GM21786 (cell line): ENCODE measurements around the gene SLC9A5.

Experiments
- ATAC-seq: cut with Tn5 transposase; IDR thresholded peaks from one replicate; pipeline ENCODE4 v1.9.1; 2021; ENCODE audit not compliant: unreplicated experiment

SLC9A5 gene

DNA sequence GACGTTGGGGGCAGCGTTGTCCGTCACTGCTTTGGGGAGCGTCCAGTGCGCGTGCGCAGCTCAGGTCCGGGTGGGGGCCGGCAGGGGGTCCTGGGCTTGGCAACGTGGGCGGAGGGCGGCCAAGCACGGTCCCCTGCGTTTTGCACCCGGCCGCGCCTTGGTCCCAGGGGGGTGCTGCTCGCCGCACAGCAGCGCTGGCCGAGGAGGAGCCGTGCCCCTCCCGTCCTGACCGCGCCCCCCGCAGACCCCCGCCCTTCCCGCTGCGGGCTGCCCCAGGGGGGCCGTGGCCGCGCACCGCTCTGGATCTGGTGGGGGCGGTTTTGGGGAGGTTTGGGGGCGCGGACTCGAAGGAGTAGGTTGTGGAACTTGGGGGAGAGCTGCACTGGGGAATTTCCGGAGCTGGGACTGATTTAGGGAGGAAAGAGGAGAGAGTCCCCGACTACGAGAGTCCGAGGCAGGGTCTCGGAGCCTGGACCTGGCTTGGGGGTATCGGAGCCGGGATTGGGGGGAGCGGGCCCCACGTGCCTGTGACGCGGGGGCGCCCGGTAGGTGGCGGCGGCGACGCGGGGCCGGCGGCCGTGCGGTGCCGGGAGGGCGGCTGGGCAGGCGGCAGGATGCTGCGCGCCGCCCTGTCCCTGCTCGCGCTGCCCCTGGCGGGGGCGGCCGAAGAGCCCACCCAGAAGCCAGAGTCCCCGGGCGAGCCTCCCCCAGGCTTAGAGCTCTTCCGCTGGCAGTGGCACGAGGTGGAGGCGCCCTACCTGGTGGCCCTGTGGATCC is at the start of gene SLC9A5:
Gene SLC9A5 (plus strand): TSS at position 579 of the 777 bp plus-strand sequence. CDS start 36 bp downstream, at position 615.
- ATAC-seq = no peak

GRCh38 chr16:67199011-67199807 is 49.6 kb upstream of the SLC9A5 start, which contains the start of gene ELMO3:
TSS of gene ELMO3 (plus strand) at chr16:67199131. CDS start at chr16:67199327, 196 bp downstream.
- no peak for ATAC-seq

DNA sequence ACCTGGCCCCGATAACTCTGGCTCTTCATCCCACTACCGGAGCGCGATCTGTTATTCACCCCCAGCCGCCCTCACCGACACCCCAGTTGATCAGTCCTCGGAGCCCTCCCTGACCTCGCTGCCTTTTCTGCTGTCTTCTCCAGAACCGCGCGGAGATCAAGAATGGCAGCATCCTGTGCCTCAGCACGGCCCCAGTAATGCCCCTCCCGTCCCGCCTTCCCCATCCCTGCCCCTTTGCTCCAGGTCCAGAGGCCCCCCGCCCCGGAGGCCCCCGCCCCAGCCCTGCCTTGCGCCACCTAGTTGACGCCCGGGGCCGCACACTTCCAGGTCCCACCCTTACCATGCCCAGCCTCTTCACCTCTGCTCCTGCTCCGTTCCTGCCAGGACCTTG is 49.0 kb upstream of the SLC9A5 start:
- no peak for ATAC-seq

DNA sequence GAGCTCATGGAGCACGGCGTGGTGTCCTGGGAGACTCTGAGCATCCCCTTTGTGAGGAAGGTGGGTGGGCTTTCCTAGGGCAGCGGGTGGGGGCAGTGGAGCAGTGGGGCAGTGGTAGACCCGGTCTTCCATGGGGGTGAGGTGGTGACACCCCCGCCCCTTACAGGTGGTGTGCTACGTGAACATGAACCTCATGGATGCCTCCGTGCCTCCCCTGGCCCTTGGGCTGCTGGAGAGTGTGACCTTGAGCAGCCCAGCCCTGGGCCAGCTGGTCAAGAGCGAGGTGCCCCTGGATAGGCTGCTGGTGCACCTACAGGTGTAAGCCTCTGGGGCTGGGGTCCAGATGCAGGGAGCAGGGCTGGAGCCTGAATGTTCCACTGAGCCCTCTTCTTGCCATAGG is 48.3 kb upstream of the SLC9A5 start:
- ATAC-seq = no peak

DNA sequence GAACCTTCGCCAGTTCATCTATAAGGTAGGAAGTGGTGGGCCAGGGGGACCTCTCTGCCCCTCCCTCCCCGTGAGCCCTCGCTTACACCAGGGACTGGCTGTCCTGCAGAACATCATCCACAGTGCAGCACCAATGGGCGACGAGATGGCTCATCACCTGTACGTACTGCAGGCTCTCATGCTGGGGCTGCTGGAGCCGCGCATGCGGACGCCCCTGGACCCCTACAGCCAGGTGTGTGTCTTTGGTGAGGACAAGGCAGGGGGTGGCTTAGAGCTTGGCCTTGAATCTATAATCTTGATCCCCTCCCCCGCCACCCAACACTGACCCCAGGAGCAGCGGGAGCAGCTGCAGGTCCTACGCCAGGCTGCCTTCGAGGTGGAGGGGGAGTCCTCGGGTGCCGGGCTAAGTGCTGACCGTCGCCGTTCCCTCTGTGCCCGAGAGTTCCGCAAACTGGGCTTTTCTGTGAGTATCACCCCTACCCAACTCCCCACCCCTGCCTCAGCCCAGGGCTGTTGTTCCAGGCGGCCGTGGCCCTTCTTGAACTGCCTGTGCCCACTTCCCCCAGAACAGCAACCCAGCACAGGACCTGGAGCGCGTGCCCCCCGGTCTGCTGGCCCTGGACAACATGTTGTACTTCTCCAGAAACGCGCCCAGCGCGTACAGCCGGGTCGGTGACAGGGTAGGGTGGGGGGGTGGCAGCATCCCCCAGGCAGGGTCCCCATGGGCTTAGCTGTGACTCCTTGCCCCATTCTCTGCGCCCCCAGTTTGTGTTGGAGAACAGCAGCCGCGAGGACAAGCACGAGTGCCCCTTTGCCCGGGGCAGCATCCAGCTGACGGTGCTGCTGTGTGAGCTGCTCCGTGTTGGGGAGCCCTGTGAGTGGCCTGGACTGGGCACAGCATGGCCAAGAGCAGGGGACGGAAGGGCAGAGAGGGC is 47.1 kb upstream of the SLC9A5 start:
- no peak for ATAC-seq

- no peak for ATAC-seq
These were observed 46.4 kb upstream of the SLC9A5 start for GRCh38 chr16:67202426-67202825.

DNA sequence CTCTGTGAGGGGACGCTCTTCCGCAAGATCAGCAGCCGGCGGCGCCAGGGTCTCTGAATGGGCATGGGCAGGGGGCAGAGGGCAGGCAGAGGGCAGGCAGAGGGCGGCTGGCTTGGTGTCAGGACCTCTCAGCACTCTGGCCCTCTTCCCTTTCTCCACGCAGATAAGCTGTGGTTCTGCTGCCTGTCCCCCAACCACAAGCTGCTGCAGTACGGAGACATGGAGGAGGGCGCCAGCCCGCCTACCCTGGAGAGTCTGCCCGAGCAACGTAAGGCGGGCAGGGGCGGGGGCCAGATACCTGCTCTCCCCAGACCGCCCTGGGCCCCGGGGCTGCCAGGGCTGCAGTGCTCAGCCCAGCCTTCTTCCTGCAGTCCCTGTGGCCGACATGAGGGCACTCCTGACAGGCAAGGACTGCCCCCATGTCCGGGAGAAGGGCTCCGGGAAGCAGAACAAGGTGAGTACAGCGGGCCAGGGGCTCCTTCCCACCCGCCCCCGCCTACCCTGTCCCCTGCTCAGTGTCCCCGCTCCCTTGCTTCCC is 45.8 kb upstream of the SLC9A5 start:
- no peak for ATAC-seq

- no peak for ATAC-seq
These were observed 44.7 kb upstream of the SLC9A5 start for GRCh38 chr16:67204076-67204475.

DNA sequence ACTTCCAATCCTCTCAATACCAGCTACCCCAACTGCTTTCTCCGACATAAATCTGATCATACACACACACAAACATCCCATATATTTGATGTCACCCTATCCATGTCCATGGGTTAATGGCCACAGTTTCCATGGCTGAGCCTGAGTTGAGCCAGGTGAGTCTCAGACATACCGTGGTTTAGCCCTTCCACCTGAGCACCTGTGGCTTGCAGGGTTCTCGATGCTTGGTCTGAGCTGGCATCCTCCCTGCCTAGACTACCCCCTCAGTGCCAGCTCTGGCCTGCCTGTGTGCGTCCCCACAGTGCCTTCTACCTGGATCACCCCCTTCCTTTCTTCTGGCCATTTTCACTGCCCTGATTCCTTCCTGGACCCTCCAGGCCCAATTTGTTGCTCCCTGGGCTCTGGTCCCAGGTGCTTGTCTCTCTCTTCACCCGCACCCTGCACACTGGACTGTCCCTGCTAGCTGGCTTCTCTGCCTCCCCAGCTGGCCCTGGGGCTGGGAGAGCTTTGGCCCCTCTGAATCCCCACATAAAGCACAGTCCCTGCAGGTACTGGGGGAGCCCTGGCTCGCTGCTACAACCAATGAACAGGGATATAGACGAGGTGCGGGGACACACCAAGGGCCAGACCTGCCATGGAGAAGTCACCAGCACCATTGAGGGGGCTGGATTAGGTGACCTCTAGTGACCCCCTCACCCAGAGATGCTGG is 42.5 kb upstream of the SLC9A5 start:
- ATAC-seq = no peak

- no peak for ATAC-seq
These were observed 41.9 kb upstream of the SLC9A5 start for GRCh38 chr16:67206838-67207248.

GRCh38 chr16:67207249-67208091 is 41.3 kb upstream of the SLC9A5 start:
- ATAC-seq = no peak

GRCh38 chr16:67208154-67208896 is 40.5 kb upstream of the SLC9A5 start:
- no peak for ATAC-seq

DNA sequence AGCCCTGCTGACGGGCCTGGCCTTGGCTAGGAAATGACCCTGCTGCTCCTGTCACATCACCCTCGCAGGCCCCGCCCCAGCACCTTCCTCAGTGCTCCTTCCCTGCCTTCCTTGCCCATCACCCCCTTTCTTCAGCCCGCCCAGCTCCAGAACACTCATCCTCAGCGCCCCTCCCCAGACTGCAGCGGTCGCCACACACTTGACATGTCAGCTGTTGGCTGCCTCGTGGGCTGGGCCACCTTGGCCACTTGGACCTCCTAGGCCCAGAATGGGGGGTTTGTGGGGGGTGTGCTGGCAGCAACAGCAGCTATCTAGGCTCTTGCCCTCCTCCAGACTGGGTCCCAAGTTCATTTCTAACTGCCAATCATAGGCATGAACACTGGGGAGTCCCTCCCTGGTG is 39.2 kb upstream of the SLC9A5 start:
- no peak for ATAC-seq

GRCh38 chr16:67210069-67210937 is 38.5 kb upstream of the SLC9A5 start:
- ATAC-seq = no peak

DNA sequence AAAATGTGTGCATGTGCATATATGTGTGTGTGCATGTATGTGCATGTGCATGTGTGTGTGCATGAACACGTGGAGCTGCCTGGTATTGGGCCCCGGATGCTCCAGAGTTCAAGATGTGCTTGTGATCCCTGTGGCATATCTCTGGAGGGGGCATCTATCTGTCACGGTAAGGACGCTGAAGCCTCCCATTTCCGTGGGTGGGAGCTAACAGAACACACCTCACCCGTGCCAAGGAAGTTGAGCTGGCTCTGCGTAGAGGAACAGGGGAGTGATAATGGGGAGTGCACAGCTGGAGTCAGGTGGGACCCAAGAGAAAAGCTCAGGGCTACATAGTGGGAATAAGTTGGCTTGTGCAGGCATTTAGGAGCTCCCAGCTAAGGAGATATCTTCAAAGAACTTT is 37.1 kb upstream of the SLC9A5 start:
- no peak for ATAC-seq

DNA sequence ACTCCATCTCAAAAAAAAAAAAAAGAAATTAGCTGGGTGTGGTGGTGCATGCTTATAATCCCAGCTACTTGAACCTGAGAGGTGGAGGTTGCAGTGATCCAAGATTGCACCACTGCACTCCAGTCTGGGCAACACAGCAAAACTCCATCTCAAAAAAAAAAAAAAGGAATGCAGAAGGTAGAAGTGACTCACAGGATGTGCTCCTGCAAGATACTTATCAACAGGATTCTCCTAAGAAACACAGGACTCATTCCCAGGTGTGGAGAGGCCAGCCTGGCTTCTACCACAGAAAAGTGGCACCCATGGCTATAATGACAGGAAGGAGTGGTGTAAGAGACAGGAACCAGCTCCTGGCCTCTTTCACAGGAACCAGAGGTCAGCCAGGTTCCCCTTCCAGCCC is 36.0 kb upstream of the SLC9A5 start:
- ATAC-seq = no peak

- no peak for ATAC-seq
These were observed 35.4 kb upstream of the SLC9A5 start for GRCh38 chr16:67213197-67214019.
